SHP77 (cell line): ENCODE measurements around the gene CELF1.

Source experiments
- DNase-seq, 2 experiments: peaks; one replicate each; lab custom pipeline; 2025; lab: John Stamatoyannopoulos, UW

CELF1 gene

GRCh38 chr11:47485107-47485506 is 67.8 kb downstream of the CELF1 start:
- DNase-seq, result no peak

GRCh38 chr11:47483457-47483856 is 69.5 kb downstream of the CELF1 start:
- DNase-seq, result no peak

- DNase-seq, result no peak
Measured at GRCh38 chr11:47480762-47481161, 72.2 kb downstream of the CELF1 start.

DNA sequence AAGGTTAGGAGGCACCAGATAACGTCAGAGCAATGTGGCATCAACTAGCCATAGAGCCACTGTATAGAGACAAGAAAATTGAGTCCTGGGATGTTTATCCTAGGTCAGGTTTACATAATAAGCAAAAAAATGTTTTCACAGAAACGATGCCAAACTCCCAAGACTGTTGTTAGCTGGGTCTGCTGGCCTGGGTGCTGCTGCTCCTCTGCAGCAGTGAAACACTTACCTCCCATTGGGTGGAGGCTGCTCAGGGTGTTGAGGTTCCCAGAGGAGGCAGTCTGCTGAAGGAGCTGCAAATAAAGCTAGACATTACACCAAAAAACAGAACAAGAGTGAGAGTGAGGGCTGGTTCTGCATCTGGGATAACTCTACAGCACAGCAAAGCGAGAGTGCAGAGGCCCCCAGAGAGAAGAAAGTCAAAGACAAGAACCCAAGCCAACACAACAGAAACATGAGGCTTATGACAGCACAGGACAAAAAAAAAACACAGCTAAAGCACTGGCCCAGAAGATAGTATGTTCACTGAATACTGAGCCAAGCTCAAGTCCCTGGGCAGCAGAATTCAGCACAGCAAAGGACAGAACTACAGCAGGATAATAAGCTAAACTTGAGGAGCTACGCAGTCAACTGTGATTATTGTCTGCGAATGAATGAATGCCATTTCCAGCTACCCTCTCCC is 74.1 kb downstream of the CELF1 start:
- DNase-seq, result no peak

- no peak for DNase-seq
Measured at GRCh38 chr11:47477753-47478152, 75.2 kb downstream of the CELF1 start.

DNA sequence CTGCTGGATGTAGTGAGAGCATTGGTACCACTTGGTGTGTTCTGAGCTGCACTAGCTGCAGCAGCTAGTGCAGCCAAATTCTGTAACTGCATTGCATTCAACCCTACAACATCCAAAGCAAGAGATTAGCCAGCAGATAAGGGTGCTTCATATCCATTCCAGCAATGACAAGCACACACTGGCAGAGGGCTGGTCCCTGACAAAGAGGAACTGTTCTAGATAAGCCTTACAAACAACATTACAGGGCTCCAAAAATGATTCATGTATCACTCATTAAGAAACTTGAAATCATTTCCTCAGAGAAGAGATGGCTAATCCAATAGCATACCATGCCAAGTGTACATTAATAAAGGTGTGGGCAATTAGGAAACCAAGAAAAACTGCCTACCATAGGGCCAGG is 75.6 kb downstream of the CELF1 start:
- no peak for DNase-seq

DNA sequence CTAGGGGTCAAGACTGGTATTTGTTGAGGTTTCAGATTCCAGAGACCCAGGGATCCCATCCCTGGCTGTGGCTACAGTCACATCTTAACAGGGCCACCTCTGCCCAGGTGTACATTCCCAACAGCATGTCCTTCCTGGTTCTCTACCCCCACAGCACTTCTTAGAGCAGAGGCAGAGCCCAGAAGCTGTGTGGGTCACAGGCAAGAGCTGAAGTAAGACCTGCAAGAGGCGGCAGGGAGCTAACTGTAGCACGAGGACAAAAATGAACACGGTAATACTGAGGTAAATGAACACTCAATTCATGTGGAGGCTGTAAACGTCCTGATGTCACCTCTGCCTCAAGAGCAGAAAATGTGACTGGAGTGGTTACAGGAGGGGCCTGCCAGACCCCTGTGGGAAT is 82.3 kb downstream of the CELF1 start:
- no peak for DNase-seq

DNA sequence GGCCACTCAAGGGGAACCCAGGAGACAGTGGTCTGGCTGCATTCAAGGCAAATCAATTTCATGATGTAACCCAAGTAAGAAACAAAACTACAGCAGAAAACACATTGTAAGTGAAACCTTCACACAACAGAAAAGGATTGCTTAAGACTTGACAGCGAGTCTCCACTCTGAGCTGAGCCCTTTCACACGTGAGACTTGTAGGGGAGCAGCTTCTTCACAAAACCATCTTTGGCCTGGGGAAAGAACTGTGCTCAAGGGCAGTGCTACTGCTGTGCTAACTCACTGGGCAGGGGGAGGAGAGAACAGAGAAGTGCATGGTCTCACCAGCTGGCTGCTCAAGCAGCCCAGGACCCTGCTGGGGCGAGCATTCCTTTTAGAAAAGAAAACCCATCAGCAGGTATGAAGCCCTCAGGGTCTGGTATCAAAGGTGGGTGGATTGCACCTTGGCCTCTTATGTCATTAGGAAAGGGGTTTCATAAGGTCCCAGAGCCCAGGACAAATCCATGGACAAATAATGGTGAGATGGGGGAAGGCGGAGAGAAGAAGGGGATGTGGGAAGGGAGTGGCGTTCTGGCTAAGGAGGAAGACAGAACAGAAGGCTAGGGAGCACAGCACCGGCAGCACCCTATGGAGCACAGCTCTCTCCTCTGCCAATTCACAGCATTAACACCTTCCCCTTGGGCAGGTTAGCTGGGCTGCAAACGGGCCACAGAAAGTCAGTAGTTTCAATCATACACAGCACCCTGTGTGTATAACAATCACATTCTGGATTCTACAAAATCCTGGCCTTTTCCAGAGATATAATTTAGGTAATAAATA is 83.4 kb downstream of the CELF1 start:
- DNase-seq, result no peak

DNA sequence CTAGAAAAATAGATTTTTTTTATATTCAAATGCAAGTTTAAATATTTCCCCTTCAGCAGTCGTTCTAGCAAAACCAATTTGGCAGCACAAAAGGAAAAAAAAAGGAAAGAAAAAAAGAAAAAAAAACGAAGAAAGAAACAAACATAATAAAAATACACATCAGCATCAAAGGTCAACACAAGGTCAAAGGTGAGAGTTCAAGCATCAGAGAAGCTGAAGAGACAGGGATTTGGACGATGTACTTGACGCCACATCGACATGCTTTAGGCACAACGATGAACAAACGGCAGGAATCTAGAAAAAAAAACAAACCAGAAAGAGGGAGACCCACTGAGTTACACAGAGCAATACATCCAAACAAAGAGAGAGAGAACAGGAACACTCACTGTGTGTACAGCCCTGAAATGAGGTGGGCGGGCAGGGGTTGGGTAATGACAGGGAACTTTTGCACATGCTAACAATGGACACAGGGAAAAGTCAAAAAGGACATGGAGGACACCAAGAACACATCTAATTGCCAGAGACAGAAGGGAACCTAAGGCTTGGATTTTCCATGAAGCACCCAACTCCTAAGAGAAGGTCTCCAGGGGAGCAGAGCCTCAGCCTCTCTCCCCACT is 84.2 kb downstream of the CELF1 start:
- DNase-seq, result no peak

- no peak for DNase-seq
Measured at GRCh38 chr11:47467357-47467756, 85.6 kb downstream of the CELF1 start.

- DNase-seq, result no peak
Measured at GRCh38 chr11:47466701-47467250, 86.2 kb downstream of the CELF1 start.

- no peak for DNase-seq
Measured at GRCh38 chr11:47466201-47466600, 86.7 kb downstream of the CELF1 start.

- DNase-seq, result no peak
Measured at GRCh38 chr11:47464483-47464882, 88.4 kb downstream of the CELF1 start.

DNA sequence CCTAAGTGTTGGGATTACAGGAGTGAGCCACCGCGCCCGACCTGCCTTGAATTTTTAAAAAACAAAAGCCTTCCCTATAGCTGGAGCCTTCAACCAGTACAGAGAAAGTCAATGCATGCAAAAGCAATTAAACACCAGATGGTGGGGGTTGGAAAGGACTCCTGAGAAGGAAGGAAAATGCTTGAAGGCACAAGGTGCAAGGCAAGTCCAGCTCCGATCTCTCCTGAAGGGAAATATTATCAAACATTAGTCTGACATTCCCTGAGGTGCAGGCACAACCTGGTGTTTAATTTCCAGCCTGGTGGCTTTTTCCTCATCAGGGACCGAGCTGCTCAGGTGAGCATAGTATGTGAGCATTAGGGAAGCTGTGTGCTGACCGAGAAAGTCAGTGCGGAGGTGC is 91.1 kb downstream of the CELF1 start:
- DNase-seq, result no peak

- no peak for DNase-seq
Measured at GRCh38 chr11:47460571-47461235, 92.2 kb downstream of the CELF1 start.

DNA sequence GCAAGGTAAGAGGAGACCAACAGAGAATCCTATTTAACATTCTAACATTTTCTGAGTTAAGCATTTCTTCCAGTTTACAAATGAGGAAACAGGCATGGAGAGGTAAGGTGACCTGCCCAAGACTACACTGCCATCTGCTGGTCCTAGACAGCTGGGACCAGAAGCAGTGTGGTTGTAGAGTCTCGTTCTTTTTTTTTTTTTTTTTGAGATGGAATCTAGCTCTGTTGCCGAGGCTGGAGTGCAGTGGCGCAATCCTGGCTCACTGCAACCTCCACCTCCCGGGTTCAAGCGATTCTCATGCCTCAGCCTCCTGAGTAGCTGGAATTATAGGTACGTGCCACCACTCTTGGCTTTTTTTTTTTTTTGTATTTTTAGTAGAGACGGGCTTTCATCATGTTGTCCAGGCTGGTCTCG is 98.7 kb downstream of the CELF1 start:
- DNase-seq, result peak; percentile 79 to 82

- DNase-seq, result no peak
Measured at GRCh38 chr11:47453365-47453764, 99.6 kb downstream of the CELF1 start.

GRCh38 chr11:47451990-47452389 is 100.9 kb downstream of the CELF1 start:
- DNase-seq, result no peak

GRCh38 chr11:47451436-47451835 is 101.5 kb downstream of the CELF1 start:
- no peak for DNase-seq

DNA sequence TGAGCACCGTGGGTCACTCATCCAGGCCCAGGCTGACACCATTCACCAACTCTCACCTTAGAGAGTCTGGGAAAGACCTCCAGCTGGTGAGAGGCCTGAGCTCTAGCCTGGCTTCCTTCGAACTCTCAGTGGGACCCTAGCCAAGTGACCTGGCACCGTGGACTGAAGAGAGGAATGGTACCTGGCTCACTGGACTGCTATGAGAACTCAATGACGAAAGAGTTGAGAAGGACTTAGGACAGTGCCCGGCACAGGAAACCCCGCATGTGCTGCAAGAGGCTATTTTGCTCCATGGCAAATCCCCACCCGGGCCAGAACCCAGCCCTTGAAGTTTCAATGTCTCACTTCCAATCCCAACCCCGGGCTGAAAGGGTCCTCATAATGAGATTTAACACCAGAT is 103.4 kb downstream of the CELF1 start:
- DNase-seq, result no peak

- no peak for DNase-seq
Measured at GRCh38 chr11:47448566-47449427, 104.1 kb downstream of the CELF1 start, which contains the start of gene RAPSN. Gene RAPSN (minus strand): TSS chr11:47449136. CDS start chr11:47448964, 172 bp downstream.
